Measurements from ENCODE around the gene WTIP.

Gene WTIP

GRCh38 chr19:34500656-34501120 lies 19.1 kb downstream of the WTIP start:
- H3K27me3 ChIP-seq (ENCODE audit: low read length): no peaks in the 10 kb centered on the region
- H3F3A ChIP-seq (ENCODE audit: insufficient read depth): no peaks in the 10 kb centered on the region
- TF ChIP-seq EZH2phosphoT487 (conservative IDR thresholded peaks at IDR 0.05; ENCODE audit: low read length) (no peak), CTCF (IDR thresholded peaks at IDR 0.05; ENCODE audit: insufficient read depth, low read length, poor library complexity, severe bottlenecking) (no peak)
- no peak overlapping the region for H3K4me2 ChIP-seq (ENCODE audit: low read depth, low read length, poor library complexity, severe bottlenecking)
- H3K9me2 ChIP-seq (replicated peaks; ENCODE audit: insufficient read depth, low read length): no peaks in the 10 kb centered on the region
- no peak overlapping the region for H3K27ac ChIP-seq (ENCODE audit: low read depth, low read length)
- H3K4me3 ChIP-seq (ENCODE audit: insufficient read depth, low read length, poor library complexity, severe bottlenecking): no peak overlapping the region
- no peak overlapping the region for H3K9ac ChIP-seq (ENCODE audit: low read length)
- H2AFZ ChIP-seq (ENCODE audit: low read depth, low read length, severe bottlenecking): no peak overlapping the region
- H3K79me2 ChIP-seq (ENCODE audit: insufficient read depth, low read length): no peaks in the 10 kb centered on the region
- no peaks in the 10 kb centered on the region for H3K9me3 ChIP-seq (ENCODE audit: insufficient read depth, low read length)
- H4K20me1 ChIP-seq (ENCODE audit: low read depth, low read length): no peaks in the 10 kb centered on the region
- H3K36me3 ChIP-seq (ENCODE audit: low read length): no peaks in the 10 kb centered on the region

GRCh38 chr19:34501339-34502320 lies 20.1 kb downstream of the WTIP start:
- Histone ChIP-seq H3K9me3 (ENCODE audit: insufficient read depth, low read length) (no peaks in the 10 kb centered on the region), H3K79me2 (ENCODE audit: insufficient read depth, low read length) (no peaks in the 10 kb centered on the region), H3K27ac (ENCODE audit: low read depth, low read length) (no peak overlapping the region), H4K20me1 (ENCODE audit: low read depth, low read length) (no peaks in the 10 kb centered on the region), H3F3A (ENCODE audit: insufficient read depth) (no peaks in the 10 kb centered on the region), H3K4me3 (ENCODE audit: insufficient read depth, low read length, poor library complexity, severe bottlenecking) (no peak overlapping the region), H3K9me2 (replicated peaks; ENCODE audit: insufficient read depth, low read length) (no peaks in the 10 kb centered on the region), H3K27me3 (ENCODE audit: low read length) (no peaks in the 10 kb centered on the region), H3K4me2 (ENCODE audit: low read depth, low read length, poor library complexity, severe bottlenecking) (no peak overlapping the region), H3K36me3 (ENCODE audit: low read length) (no peaks in the 10 kb centered on the region), H3K9ac (ENCODE audit: low read length) (no peak overlapping the region), H2AFZ (ENCODE audit: low read depth, low read length, severe bottlenecking) (no peak overlapping the region)
- TF ChIP-seq CTCF (IDR thresholded peaks at IDR 0.05; ENCODE audit: insufficient read depth, low read length, poor library complexity, severe bottlenecking) (peak; percentile 97), EZH2phosphoT487 (conservative IDR thresholded peaks at IDR 0.05; ENCODE audit: low read length) (no peak; the same call in 1 of the 2 replicates)

DNA sequence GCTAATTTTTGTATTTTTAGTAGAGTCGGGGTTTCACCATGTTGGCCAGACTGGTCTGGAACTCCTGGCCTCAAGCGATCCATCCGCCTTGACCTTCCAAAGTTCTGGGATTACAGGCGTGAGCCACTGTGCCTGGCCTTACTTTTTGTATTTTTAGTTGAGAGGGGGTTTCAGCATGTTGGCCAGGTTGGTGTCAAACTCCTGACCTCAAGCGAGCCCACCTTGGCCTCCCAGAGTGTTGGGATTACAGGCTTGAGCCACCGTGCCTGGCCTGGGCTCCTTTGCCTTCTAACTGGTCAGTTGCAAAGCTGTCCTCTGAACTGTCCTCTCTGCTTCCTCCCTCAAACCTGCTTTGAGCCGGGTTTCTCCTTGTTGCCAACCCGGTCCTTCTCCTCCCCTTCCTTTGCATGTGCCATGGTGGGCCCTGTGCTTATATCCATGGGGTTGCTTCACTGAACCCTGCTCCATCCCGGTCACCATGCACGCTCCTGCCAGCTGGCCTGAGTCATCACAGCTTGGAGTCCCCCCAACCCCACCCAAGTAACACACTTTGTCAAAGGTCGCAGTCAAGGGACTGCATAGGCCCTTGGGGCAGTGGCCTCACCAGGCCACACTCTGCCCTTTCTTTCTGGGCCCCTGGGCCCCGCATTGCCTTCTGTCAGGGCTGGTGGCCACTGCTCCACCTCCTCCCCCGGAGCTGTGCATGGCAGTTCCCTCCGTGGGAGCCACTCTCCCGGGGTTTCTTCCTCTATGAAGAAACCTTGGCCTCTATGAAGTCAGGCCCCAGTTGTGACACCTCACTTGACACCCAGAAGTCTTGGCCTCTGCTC lies 21.2 kb downstream of the WTIP start:
- Histone ChIP-seq H2AFZ (ENCODE audit: low read depth, low read length, severe bottlenecking) (no peak overlapping the region), H3K9me2 (replicated peaks; ENCODE audit: insufficient read depth, low read length) (no peaks in the 10 kb centered on the region), H3K36me3 (ENCODE audit: low read length) (no peaks in the 10 kb centered on the region), H3F3A (ENCODE audit: insufficient read depth) (no peaks in the 10 kb centered on the region), H3K27me3 (ENCODE audit: low read length) (no peaks in the 10 kb centered on the region), H3K4me2 (ENCODE audit: low read depth, low read length, poor library complexity, severe bottlenecking) (no peak overlapping the region), H3K4me3 (ENCODE audit: insufficient read depth, low read length, poor library complexity, severe bottlenecking) (no peak overlapping the region), H3K9ac (ENCODE audit: low read length) (no peak overlapping the region), H3K79me2 (ENCODE audit: insufficient read depth, low read length) (no peaks in the 10 kb centered on the region), H3K27ac (ENCODE audit: low read depth, low read length) (no peak overlapping the region), H4K20me1 (ENCODE audit: low read depth, low read length) (no peaks in the 10 kb centered on the region), H3K9me3 (ENCODE audit: insufficient read depth, low read length) (no peaks in the 10 kb centered on the region)
- TF ChIP-seq EZH2phosphoT487 (conservative IDR thresholded peaks at IDR 0.05; ENCODE audit: low read length) (no peak), CTCF (IDR thresholded peaks at IDR 0.05; ENCODE audit: insufficient read depth, low read length, poor library complexity, severe bottlenecking) (no peak)

Measured in SU-DHL-6 (cell line).